Measurements from ENCODE around the gene RAB29.

RAB29 gene

GRCh38 chr1:205719762-205720161 lies 55.5 kb downstream of the RAB29 start:
- FAIRE-seq: no peak

GRCh38 chr1:205719015-205719414 lies 56.3 kb downstream of the RAB29 start:
- FAIRE-seq: no peak
